HL-60/S4 (cell line): ENCODE data around the gene PAIP2B.

ENCODE experiments used
- in situ Hi-C: fragments of 300-500 bp; cut with MboI; formaldehyde crosslinking; loops from 2 replicates; pipeline ENCODE4 v1.14.3; 2022; ENCODE audit warnings: low sequenced_read_pairs

The PAIP2B gene

DNA sequence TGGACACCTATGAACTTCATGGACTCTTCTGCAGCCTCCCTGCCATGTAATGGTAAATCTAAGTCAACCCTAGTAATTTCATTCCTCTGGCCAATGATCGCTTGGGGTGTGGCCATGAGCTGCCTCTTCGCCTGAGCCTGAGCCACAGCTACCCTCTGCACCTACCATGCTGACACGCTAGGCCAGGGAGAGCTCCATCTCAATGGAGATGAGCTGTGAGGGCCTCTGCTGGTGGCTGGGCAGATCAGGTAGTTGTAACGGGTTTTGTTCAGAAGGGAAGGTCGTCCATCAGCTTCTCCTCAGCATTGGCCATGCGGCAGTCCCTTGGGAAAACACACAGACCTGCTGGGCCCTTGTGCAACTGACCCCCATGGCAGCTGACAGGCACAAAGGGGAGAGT lies 72.1 kb downstream of the PAIP2B start:
- in situ Hi-C loops = no loop called here

DNA sequence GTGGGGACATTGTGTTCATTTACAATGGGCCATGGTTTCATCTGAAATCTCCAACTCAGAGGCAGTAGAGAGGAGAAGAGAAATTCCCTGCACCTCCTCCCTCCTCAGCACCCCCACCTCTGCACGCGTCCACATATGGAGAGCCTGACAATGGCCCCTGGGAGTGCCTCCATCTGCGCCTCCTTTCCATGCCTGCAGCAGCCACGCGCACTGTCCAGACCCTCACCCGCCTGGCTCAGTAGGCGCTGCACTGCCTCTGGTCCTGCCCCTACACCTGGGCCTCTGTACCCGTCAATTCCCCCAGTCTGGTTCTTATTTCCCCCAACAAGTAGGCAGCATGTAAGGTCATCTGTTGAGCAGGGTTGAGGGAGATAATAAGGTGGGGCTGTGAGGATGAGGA lies 72.6 kb downstream of the PAIP2B start:
- in situ Hi-C loops = no loop called here

DNA sequence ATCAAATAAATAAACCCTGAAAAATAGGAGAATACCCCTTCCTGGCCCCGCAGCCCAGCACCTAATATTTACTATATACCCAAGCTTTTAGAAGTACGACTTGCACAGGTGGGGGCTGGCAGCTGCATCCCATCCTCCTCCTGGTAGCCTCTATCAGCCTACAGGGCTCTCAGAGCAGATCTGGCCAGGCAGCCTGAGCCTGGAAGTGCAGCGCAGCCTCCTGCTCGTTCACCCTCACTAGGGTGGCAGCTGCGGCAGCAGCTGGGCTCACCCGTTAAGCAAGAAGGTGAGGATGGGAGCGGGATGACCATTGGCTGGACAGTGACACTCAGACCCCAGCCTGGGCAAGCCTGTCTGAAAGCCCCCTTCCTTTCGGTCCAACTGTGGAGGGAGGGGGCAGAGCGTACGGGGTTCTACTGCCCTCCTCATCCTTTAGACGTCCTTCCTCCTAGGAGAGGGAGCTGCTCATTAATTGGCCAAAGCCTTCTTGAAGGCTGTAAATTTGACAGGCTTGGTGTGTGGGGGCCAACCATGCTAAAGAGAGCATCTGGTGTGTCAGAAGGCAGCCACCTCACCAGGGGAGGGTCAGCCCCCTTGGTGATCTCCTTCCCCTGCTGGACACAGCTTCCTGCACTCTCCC lies 73.2 kb downstream of the PAIP2B start:
- in situ Hi-C loops = no loop called here

DNA sequence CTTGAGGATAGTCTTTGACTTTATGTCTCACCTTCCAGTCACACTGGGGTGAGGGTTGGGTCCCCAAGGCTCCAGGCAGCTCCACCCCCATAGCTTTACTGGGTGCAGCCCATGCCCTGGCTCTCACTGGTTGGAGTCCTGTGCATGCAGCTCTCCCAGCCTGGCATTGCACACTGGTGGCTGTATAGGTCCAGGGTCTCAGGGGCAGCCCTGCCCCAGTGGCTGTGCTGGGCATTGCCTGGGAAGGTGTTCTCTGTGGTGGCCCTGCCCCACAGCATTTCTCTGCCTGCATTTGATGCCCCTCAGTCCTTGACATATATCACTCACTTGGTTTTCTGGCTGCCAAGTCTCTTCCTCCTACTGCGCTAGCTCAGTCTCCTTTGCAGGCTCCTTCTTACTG lies 75.3 kb downstream of the PAIP2B start:
- in situ Hi-C loops = no loop called here

DNA sequence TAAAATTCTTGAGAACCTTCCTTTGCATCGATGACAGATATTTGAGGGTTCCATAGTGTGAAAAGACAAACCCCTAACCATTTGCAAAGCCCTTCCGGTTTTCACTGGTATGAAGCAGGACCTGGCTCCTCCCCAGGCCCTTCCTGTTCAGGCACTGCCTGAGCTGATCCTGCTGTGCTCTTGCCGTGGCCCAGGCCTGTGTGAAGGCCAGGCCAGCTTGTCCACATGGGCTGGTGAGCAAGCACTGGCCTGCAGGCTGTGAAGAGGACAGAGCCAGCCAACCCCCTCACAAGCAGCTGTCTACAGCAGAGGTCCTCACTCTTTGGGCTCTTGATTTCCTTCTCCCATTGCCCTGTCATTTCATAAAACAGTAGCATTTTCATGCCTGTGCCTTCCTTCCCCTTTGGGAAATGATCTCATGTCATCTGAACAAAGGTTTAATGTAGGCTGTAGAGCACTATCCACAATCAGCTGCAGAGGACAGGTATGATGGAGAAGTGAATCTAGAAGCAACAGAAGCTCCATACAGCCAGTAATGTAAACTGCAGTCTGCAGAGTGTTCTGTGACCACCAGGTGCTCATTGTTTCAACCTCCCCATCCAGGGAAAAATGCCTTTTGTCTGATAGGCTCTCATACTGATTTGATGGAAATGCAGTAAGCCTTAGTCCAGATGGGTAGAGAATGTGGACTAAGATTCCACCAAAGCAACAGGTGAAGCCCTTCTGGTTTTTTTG lies 76.7 kb downstream of the PAIP2B start:
- in situ Hi-C loops = no loop called here

DNA sequence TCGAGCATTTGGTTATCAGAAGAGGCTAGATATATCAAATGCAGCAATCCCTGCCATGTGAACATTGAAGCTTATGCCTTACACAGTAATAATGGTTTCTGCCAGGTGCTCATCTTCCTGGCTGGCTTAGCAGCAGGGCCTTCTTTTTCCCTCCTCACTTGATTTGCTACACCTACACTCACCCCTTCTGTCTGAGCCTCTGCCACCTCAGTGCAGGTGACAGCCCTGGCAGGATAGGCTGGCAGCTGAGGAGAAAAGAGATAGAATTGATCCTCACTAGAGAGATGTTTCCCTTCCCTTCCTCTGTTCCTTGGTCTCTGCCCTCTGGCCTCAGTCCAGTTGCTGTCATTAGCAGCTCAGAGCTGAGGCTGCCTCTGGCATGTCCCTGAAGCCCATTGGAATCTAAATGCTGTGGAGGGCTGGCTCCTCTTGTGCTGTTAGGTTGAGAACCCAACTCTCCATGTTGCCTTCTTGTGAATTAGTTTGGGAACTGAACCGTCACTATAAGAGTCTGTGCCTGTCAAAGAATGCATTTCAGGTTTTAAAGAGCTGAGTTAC lies 78.3 kb downstream of the PAIP2B start:
- in situ Hi-C loops = no loop called here

DNA sequence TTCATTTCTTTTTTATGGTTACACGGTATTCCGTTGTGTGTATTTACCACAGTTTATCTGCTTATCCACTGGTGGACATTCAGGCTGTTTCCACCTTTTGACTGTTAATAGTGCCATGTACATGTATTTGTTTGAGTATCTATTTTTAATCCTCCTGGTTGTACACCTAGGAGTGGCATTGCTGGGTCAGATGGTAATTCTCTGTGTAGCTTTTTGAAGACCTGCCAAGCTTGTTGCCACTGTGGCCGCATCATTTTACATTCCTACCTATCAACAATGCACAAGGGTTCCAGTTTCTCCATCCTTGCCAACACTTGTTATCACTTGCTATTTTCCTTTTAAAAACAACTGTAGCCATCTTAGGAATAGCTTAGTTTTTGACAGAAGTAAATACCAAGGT lies 83.1 kb downstream of the PAIP2B start:
- in situ Hi-C loops = no loop called here

DNA sequence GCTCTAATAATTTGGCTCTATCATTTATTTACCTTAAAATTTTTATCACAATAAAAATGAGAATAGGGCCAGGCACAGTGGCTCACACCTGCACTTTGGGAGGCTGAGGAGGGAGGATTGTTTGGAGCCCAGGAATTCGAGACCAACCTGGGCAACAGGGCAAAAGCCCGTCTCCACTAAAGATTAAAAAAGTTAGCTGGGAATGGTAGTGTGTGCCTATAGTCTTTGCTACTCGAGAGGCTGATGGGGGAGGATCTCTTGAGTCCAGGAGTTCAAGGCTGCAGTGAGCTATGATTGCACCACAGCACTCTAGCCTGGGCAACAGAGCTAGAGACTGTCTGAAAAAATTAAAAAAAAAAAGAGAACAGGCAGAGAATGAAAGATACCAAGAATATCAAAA lies 90.7 kb downstream of the PAIP2B start:
- in situ Hi-C loops = no loop called here

DNA sequence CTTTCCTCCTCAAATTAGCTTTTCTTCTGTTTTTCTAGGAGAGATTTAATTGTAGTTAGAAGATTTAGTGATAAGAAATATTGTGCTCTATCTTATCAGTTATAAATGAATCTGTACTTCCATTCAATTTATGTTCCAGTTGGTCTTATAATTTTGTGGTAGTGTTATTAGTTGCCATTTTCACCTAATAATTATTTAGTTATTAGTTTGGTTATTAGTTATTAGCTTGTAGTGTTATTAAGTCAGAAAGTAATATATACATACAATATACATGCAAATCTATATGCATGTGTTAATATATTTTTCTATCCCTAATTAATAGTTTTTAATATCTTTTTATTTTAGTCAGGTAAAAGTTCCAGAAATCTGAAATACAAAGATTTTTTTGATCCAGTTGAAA lies 93.3 kb downstream of the PAIP2B start:
- in situ Hi-C loops = no loop called here
